Hindlimb muscle (tissue), 1 donor: ENCODE data around the gene PADI1. TPM values are rescaled to one million over a fixed set of nuclear protein-coding genes. Genes with fewer than 3 reads are reported as not detected.

ENCODE experiments used
- DNase-seq: peaks from one replicate; pipeline ENCODE4 v3.0.0-alpha.2; 2013
- polyA plus RNA-seq: library from polyadenylated mRNA; unstranded; fragments of 120-200 nt; gene quantifications from one replicate; pipeline ENCODE4 v1.2.1, GENCODE V29; 2013; ENCODE audit not compliant: insufficient read length

The PADI1 gene, protein sequence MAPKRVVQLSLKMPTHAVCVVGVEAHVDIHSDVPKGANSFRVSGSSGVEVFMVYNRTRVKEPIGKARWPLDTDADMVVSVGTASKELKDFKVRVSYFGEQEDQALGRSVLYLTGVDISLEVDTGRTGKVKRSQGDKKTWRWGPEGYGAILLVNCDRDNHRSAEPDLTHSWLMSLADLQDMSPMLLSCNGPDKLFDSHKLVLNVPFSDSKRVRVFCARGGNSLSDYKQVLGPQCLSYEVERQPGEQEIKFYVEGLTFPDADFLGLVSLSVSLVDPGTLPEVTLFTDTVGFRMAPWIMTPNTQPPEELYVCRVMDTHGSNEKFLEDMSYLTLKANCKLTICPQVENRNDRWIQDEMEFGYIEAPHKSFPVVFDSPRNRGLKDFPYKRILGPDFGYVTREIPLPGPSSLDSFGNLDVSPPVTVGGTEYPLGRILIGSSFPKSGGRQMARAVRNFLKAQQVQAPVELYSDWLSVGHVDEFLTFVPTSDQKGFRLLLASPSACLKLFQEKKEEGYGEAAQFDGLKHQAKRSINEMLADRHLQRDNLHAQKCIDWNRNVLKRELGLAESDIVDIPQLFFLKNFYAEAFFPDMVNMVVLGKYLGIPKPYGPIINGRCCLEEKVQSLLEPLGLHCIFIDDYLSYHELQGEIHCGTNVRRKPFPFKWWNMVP
- 0.31 TPM for polyA plus RNA-seq

GRCh38 chr1:17204546-17205440 is at the start of gene PADI1:
TSS of gene PADI1 (plus strand) at chr1:17205128. CDS start at chr1:17205218, 90 bp downstream.
- DNase-seq: no peak

DNA sequence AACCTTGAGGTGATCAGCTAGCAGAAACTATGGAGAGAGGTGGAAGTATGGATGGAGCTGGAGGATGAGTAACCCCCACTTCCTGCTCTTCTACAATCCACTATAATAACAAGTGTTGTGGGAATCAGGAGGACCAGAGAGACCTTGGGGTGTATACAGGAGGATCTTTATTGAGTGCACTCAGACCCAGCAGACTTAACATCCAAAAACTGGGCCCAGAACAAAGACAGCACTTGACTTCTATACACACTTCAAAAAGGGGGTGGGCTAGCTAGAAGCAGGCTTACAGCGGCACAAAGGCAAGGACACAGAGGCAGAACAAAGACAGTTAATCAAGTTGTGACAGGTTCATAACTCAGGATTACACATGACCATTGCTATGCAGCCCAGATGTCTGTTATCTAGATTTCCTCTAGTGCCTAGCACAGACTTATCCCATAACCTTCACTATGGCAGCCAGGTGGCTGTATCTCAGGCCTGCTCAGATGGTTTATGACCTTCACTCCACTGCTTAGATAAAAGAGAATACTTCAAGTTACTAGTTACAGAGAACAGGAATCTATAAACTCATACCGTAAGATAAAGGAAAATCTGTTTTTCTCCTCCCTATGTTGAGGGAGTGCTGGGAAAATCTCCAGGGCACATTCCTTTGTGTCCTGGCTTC is 49.5 kb upstream of the PADI1 start:
- no peak for DNase-seq

- DNase-seq: no peak
These were observed 48.8 kb upstream of the PADI1 start for GRCh38 chr1:17156108-17156507.

- no peak for DNase-seq
These were observed 46.0 kb upstream of the PADI1 start for GRCh38 chr1:17158961-17159360.

DNA sequence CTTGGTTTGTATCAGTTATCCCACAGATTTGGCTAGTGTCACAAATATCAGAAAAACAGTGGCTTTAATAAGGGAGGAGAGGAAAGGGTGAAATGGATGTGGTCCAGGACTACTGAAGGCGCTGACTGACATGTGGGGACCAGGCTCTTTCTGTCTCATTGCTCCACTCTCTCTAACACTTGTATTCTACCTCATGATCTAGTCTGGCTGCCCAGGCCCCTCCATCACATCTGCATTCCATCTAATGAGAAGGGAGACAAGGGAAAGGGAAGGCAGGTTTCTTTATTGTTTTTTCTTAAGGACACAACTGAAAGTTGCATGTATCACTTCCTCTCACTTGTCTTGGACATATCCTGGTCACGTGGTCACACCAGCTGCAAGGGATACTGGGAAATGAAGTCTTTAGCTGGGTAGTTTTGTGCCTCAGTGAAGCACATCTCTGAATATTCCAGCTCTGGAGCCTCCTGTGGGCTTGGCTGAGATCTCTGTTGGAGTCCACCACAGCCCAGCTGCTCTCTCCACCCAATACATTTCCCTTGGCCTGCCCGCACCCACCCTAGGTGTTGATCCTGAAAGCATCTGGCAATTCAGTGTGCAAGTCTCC is 43.7 kb upstream of the PADI1 start:
- DNase-seq: no peak

DNA sequence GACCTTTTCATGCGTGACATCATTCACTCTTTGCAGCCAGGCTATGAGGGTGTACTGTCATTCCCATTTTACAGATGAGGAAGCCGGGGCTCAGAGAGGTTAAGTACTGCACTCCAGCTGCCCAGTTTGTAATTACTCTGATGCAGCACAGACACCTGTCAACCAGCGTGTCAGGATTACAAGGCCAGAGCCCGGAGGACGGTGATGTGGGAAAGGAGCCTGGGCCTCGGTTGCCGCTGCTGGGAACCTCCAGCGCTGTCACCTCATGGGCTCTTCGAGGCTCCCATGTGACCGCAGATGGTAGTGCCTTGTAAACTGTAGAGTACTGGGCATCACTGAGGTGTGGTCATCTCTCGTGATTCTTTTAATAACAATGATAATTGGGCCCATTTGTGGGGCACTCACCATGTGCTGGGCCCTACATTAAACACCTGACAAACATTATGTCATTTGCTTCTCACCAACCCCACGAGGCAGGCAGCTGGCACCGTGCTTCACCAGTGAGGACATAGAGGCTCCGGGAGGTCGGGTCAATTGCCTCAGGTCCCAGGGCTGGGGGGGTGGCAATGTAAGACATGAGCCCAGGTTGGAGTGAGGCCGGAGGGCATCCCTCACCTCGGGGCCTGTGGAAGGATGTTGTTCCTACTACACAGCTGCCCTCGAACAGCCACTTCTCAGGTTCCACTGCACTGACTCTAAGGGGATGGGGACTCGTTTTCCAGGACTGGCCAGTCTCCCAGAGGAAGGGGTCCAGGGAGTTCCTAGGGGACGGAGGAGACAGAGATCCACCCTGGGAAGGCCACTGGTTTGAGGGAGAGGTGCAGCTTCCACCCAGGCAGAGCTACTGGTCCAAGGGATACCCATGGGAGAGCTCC is 42.8 kb upstream of the PADI1 start:
- DNase-seq: no peak

DNA sequence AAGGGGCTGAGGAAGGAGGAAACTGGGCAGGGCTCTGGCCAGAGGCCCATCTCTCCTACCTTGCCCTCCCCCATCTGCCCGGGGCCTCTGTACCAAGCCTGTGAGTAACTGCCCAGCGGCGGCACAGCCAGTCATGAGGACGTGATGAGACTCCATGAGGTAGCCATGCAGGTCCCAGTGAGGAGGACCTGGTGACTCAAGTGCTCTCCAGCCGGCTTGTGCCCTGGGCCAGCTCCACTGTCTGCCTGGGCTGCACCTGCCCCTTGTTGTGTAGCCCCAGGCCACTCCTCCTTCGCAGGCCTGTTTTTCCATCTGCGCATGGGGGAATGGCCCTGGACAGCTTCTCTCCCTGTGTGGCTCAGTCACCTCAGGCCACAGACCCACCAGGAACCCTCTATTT is 42.0 kb upstream of the PADI1 start:
- no peak for DNase-seq

- DNase-seq: no peak
These were observed 41.6 kb upstream of the PADI1 start for GRCh38 chr1:17163371-17163770.

DNA sequence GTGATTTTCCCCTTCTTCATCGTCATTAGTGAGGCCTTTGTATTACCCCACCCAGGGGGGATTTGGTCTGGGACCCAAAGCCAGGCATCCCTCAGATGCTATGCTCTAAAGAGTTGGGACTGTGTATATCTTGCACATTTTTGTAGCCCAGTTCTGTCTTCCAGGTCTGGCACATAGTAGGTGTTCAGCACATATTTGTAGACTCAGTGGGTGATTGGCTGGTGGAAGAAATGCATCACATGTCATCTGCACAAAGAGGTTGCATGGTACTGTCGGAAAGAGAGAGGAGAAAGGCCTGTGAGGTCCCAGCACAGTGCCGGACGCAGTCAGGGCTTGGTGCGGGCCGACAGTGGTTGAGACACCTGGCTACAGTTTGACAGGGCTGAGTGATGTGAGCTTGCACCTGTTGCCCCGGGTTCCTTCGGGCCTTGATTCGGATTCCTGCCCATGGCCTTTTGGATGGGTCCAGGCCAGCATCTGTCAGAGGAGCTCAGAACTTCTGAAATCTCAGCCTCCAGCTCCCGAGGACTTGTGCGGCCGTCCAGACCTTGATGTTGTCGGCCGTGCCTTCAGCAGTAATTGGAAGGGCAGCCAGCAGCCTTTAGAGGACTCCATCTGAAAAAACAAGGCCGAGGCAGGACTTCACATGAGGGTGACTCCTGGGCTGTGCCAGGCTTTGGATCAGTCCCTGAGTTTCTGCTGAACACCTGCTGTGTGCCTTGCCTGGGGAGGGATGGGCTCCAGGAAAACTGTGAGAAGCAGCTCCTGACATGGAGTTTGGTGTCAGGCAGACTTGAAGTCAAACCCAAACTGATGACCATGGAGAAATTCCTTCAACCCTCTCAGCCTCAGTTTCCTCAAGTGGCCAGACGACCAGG is 40.9 kb upstream of the PADI1 start:
- no peak for DNase-seq

- no peak for DNase-seq
These were observed 39.1 kb upstream of the PADI1 start for GRCh38 chr1:17165823-17166222.

DNA sequence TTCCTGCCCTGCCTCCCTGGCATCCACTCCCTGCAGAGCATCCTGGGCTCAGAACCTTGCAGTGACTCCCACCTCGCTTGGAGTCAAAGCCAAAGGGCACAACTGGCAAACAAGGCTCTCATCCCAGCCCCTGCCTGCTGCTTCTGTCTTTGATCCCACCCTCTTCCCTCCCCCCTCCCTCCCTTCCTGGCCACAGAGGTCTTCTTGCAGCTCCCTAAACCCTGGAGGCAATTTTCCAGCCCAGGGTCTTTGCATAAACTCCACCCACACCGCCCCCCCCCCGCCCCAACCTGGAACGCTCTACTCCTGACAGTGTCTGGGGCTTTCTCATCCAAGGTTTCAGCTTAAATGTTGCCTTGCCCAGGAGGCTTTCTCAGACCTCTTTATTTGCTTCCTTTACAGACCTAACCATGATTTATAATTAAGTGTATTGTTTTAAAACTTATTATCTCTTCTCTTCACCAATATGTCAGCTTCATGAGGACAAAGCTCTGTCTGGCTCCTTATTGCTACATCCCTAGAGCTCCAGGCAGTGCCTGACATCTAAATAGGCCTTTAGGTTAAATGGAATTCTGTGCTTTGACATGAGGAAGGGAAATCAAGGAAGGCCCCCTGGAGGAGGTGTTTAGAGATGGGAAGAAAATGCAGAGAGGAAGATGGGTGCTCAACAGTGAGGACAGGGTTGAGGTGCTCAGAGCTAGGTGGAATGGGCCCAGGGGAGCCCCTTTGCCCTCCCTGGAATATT is 37.7 kb upstream of the PADI1 start:
- no peak for DNase-seq

GRCh38 chr1:17167786-17168090 is 37.2 kb upstream of the PADI1 start:
- DNase-seq: no peak

DNA sequence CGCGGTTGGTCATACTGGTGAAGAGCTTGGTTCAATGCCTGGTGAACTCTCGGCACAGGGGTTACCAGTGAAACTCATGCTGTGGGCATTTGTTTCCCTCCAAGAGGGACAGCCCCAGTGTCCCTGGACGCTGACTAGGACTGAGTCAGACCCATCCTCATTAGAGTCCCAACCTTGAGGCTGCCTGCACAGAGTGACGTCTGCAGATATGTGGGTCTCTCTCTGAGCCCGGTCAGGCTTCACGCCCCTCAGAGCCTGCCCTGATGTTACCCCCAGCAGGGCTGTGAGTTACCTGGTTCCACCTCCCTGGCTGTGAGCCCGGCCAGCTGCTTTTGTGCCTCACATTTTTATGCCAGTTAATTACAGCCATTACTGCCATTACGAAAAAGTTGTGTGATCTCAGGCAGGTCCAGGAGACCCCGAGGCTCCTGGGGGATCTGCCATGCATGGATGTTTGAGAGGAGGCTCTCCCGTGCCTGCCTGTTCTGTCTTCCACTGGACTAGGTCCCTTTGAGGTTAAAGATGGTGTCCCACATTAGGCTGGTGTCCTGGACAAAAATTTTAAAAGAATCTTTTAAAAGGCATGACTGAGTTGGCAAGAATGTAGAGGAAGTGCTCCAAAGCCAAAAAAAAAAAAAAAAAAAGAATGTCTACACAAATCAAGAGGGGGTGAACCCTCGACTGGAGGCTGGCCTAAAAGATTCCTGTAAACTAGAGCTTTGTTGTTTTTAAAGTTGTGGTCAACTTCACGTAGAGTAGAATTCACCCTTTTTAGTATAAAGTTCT is 36.6 kb upstream of the PADI1 start:
- DNase-seq: no peak

DNA sequence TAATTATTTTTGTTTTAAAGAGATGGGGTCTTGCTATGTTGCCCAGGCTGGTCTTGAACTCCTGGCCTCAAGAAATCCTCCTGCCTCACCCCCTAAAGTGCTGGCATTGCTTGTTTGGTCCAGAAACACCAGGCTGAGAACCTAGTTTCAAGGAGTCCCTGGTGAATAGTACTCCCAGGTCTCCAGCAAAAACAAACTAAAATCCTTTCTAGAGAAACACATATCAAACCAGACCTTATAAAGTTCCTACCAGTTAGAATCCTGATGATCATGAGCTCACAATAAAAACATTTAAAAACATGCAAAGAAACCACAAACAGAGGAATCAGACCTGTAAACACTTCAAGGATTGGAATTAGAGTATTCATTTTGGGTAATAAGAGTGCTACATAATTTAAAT is 34.4 kb upstream of the PADI1 start:
- no peak for DNase-seq

DNA sequence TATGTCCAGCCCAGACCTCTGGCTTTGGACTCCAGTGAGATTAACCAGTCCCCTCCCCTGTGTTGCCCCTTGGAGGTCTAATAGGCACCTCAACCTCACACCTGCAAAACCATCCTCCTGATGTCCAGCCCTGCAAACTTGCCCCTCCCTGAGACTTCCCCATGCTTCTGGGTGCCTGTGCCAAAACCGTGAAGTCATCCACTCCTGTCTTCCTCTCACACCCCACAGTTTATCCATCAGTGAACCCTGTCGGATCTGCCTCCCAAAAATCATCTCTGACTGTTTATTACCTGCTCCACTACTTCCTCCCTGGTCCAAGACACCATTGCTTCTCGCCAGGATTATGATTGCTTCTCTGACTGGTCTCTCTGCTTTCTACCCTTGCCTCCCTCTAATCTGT is 31.7 kb upstream of the PADI1 start:
- DNase-seq: no peak

- no peak for DNase-seq
These were observed 28.4 kb upstream of the PADI1 start for GRCh38 chr1:17176306-17177061.

- DNase-seq: no peak
These were observed 27.3 kb upstream of the PADI1 start for GRCh38 chr1:17177651-17178050.
